T-helper 1 cell treated with Interleukin-12 subunit alpha and Interleukin-12 subunit beta and Interleukin-4 antibody, amounts not matched to agents 30 μg/mL and 1 μg/mL, for 36 hours (primary cell): ENCODE results near the gene NR3C2.

Experiments
- H3K27ac Mint-ChIP-seq: one replicate; pipeline ENCODE4 v1.8.0; 2021; ENCODE audit warnings: mild to moderate bottlenecking, mixed read lengths
- H3K27me3 Mint-ChIP-seq: one replicate; pipeline ENCODE4 v1.8.0; 2021; ENCODE audit warnings: low read depth, mixed read lengths
- H3K36me3 Mint-ChIP-seq: one replicate; pipeline ENCODE4 v1.8.0; 2021; ENCODE audit warnings: low read depth, mixed read lengths
- H3K4me1 Mint-ChIP-seq: one replicate; pipeline ENCODE4 v1.8.0; 2021; ENCODE audit warnings: low read depth, mixed read lengths
- H3K4me3 Mint-ChIP-seq: one replicate; pipeline ENCODE4 v1.8.0; 2021; ENCODE audit warnings: mild to moderate bottlenecking, moderate library complexity, mixed read lengths
- H3K9me3 Mint-ChIP-seq: one replicate; pipeline ENCODE4 v1.8.0; 2021; ENCODE audit warnings: mixed read lengths

NR3C2 gene

GRCh38 chr4:148263802-148264201 is 178.4 kb downstream of the NR3C2 start:
- no peaks in the 10 kb centered on the region for H3K27me3 Mint-ChIP-seq
- no peaks in the 10 kb centered on the region for H3K36me3 Mint-ChIP-seq
- no peak overlapping the region for H3K4me3 Mint-ChIP-seq
- no peak overlapping the region for H3K27ac Mint-ChIP-seq
- no peaks in the 10 kb centered on the region for H3K9me3 Mint-ChIP-seq
- no peaks in the 10 kb centered on the region for H3K4me1 Mint-ChIP-seq

- no peaks in the 10 kb centered on the region for H3K9me3 Mint-ChIP-seq
- H3K27me3 Mint-ChIP-seq = no peaks in the 10 kb centered on the region
- H3K27ac Mint-ChIP-seq = no peak overlapping the region
- no peaks in the 10 kb centered on the region for H3K4me1 Mint-ChIP-seq
- no peaks in the 10 kb centered on the region for H3K36me3 Mint-ChIP-seq
- no peak overlapping the region for H3K4me3 Mint-ChIP-seq
These were observed 179.1 kb downstream of the NR3C2 start for GRCh38 chr4:148263127-148263526.

DNA sequence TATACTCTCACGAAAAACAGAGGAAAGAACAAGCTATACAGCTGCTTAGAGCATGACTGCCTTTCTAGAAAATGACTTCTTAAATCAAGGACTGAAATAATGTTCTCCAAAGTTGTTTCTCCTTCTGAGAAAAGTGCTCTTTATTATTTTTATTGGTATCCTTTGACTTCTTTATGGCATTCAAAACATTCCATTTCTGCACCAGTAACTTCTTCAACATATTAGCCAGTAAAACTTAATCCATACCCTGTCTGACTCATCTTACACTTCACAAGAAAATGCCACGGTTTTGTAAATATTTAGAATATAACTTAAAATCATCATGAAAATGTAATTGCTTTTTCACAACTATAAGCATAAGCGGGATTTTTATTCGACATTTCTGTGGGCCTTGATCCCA is 180.4 kb downstream of the NR3C2 start:
- no peaks in the 10 kb centered on the region for H3K9me3 Mint-ChIP-seq
- H3K27me3 Mint-ChIP-seq = no peaks in the 10 kb centered on the region
- no peaks in the 10 kb centered on the region for H3K4me1 Mint-ChIP-seq
- H3K36me3 Mint-ChIP-seq = no peaks in the 10 kb centered on the region
- H3K4me3 Mint-ChIP-seq = no peak overlapping the region
- H3K27ac Mint-ChIP-seq = no peak overlapping the region

GRCh38 chr4:148259841-148260240 is 182.4 kb downstream of the NR3C2 start:
- no peaks in the 10 kb centered on the region for H3K9me3 Mint-ChIP-seq
- no peak overlapping the region for H3K4me3 Mint-ChIP-seq
- no peaks in the 10 kb centered on the region for H3K36me3 Mint-ChIP-seq
- H3K4me1 Mint-ChIP-seq = no peaks in the 10 kb centered on the region
- H3K27me3 Mint-ChIP-seq = no peaks in the 10 kb centered on the region
- H3K27ac Mint-ChIP-seq = no peak overlapping the region

DNA sequence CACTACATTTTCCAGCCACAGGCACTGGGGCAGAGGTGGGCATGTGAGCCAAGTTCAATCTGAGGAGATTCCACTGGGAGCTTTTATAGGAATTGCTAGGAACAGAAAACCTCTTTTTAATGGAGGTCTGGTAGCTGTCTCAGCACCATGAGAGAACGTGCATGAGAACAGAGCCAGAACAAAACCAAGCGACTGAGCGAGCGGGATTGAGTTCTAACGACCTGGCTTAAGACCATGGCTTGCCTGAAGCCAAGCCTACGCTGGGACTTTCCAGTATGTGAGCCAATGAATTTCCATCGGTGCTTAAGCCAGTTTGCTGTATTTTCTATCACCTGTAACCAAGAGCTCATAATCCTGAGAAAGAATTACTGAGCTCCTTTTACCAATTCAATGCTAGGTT is 183.7 kb downstream of the NR3C2 start:
- Mint-ChIP-seq H3K4me1 (peaks cover 2% of the 10 kb centered on the region), H3K9me3 (no peaks in the 10 kb centered on the region)

DNA sequence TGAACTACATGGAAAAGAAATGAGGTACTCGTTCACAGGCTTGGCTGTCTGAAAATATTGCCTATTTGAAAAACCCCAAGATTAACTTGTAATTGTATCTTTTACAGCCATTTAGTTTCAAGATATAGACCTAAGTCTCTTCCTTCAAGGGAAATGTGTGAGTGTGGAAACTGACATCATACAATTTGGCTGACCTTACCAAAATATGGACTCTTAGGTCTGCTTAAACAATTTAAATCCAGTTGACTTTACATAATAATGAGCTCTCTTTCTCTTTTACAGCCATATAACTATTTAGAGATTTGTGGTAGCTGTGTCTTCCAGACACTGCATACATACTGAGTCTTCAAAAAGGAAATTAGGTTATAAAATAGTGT is 186.9 kb downstream of the NR3C2 start:
- no peaks in the 10 kb centered on the region for H3K9me3 Mint-ChIP-seq
- H3K4me1 Mint-ChIP-seq = peaks cover 2% of the 10 kb centered on the region
- no peaks in the 10 kb centered on the region for H3K36me3 Mint-ChIP-seq
- H3K27ac Mint-ChIP-seq = no peak overlapping the region
- no peak overlapping the region for H3K4me3 Mint-ChIP-seq
- H3K27me3 Mint-ChIP-seq = no peaks in the 10 kb centered on the region

More for the DNA sequence above, 183.7 kb downstream of the NR3C2 start:
- Mint-ChIP-seq H3K36me3 (no peaks in the 10 kb centered on the region), H3K27ac (no peak overlapping the region), H3K4me3 (no peak overlapping the region), H3K27me3 (no peaks in the 10 kb centered on the region)

GRCh38 chr4:148254621-148255343 is 187.4 kb downstream of the NR3C2 start:
- peaks cover 2% of the 10 kb centered on the region for H3K4me1 Mint-ChIP-seq
- no peaks in the 10 kb centered on the region for H3K9me3 Mint-ChIP-seq
- no peak overlapping the region for H3K4me3 Mint-ChIP-seq
- no peaks in the 10 kb centered on the region for H3K27me3 Mint-ChIP-seq
- no peak overlapping the region for H3K27ac Mint-ChIP-seq
- H3K36me3 Mint-ChIP-seq = no peaks in the 10 kb centered on the region

- no peak overlapping the region for H3K27ac Mint-ChIP-seq
These were observed 188.4 kb downstream of the NR3C2 start for GRCh38 chr4:148253768-148254167.

DNA sequence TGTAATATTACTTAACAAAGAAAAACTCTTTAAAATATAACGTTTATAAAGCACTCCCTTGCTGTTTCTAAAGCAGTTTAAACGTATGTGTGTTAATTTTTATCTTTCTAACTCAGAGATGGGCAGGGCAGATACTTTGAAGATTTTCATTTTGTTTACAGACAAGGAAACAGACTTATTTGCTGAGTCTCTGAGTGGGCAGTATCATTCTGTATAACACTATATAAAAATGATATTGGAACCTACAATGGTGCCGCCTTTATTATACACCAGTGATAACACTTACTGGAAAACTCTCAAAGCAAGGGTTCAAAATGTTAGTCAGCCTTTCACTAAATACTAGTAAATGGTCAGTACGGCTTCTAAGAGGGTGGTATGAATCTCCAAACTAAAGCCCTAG is 193.4 kb downstream of the NR3C2 start:
- Mint-ChIP-seq H3K4me1 (no peaks in the 10 kb centered on the region), H3K27me3 (no peaks in the 10 kb centered on the region)

More at GRCh38 chr4:148253768-148254167, 188.4 kb downstream of the NR3C2 start:
- H3K36me3 Mint-ChIP-seq = no peaks in the 10 kb centered on the region
- no peak overlapping the region for H3K4me3 Mint-ChIP-seq
- H3K9me3 Mint-ChIP-seq = no peaks in the 10 kb centered on the region
- H3K4me1 Mint-ChIP-seq = peaks cover 2% of the 10 kb centered on the region
- no peaks in the 10 kb centered on the region for H3K27me3 Mint-ChIP-seq

DNA sequence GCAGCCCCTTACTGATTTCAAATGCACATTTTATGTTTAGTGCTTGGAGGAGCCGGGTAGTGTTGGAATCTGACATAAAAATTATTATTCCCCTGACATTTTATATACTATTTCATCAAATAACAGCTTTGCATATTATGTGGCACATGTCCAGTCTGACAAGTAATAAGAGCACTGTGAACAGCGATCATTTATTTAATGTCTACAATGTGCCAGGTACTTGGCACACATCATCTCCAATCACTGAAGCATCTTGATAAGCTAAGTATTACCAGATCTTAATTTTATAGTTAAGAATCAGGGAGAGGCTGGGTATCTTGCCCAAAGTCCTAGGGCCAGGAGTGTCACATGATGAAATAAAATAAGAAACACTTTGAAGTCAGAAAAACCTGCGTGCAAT is 197.2 kb downstream of the NR3C2 start:
- Mint-ChIP-seq H3K27ac (no peak overlapping the region), H3K9me3 (no peaks in the 10 kb centered on the region), H3K4me3 (no peak overlapping the region), H3K36me3 (no peaks in the 10 kb centered on the region), H3K4me1 (no peaks in the 10 kb centered on the region), H3K27me3 (no peaks in the 10 kb centered on the region)

More for the DNA sequence above, 193.4 kb downstream of the NR3C2 start:
- Mint-ChIP-seq H3K9me3 (no peaks in the 10 kb centered on the region), H3K27ac (no peak overlapping the region), H3K36me3 (no peaks in the 10 kb centered on the region), H3K4me3 (no peak overlapping the region)

GRCh38 chr4:148243837-148244236 is 198.4 kb downstream of the NR3C2 start:
- H3K36me3 Mint-ChIP-seq = no peaks in the 10 kb centered on the region
- H3K9me3 Mint-ChIP-seq = no peaks in the 10 kb centered on the region
- no peak overlapping the region for H3K4me3 Mint-ChIP-seq
- no peaks in the 10 kb centered on the region for H3K27me3 Mint-ChIP-seq
- no peaks in the 10 kb centered on the region for H3K4me1 Mint-ChIP-seq
- no peak overlapping the region for H3K27ac Mint-ChIP-seq

DNA sequence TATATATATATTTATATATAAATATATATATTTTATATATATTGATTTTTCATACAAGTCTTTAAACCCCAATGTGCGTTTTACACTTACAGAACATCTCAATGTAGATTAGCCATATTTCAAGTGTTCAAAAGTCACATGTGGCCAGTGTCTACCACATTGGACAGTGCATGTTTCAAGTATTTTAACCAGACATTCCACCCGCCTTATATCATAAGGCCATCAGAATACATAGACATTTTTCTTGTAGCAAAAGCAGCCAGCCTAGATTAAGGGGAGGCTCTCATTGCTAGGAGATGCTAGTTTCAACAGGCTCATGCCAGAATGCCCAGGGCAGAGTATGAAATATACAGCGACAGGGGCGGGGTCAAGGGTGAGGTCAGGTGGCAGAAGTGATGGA is 202.0 kb downstream of the NR3C2 start:
- Mint-ChIP-seq H3K4me3 (no peak overlapping the region), H3K27ac (no peak overlapping the region), H3K4me1 (no peaks in the 10 kb centered on the region), H3K9me3 (no peaks in the 10 kb centered on the region), H3K27me3 (no peaks in the 10 kb centered on the region), H3K36me3 (no peaks in the 10 kb centered on the region)

DNA sequence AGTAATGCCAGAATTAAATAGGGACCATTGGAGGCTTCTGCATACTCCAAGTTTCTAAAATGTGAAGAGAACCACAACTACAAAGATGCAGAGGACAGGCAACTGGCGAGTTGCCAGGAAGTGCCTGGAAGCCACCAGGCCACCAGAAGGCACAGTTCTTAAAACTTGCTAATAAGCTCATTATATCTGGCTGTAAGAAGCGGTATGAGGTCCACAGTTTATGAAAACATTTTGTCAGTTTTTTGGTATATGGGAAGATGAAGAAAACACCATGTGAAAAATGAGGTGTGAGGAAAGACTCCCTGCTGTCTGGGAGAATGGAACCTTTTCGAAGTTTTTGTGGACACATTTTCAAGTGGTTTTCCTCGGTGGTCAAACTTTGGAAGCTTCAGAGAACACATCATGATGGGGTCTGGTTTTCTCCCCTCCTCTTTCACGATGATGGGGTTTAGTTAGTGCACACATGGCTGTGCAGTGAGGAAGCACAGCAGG is 202.7 kb downstream of the NR3C2 start:
- Mint-ChIP-seq H3K27me3 (no peaks in the 10 kb centered on the region), H3K27ac (no peak overlapping the region), H3K36me3 (no peaks in the 10 kb centered on the region), H3K4me1 (no peaks in the 10 kb centered on the region), H3K9me3 (no peaks in the 10 kb centered on the region), H3K4me3 (no peak overlapping the region)

DNA sequence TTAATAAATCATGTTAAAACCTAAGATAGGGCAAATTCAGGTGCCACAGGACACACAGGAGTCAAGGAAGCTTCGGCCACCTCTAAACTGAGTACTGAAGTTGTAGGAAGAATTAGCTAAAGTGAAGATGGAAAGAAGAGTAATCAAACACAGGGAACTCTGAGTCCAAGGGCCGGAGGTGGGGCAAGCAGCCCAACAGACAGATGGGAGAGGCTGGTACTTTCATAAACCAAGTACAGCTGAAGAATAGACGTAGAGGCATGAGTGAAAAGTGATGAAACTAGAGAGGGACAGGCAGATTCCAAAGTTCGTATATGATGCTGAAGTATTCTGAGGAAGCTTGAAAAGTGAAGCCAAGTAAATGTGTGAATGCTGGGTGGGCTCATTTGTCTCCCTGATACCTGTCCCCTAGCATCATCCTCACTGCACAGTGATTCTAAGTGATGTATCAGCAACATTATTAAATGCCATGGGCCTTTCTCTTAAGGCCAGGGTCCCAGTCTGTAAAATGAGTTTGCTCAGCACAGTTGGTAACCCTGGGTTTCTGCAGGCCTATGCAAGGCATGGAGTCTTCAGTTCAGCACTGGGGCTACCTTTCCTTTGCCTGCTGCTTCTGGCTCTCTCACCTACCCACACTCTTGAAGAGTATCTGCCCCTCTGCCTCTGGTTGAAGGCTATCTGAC is 203.3 kb downstream of the NR3C2 start:
- Mint-ChIP-seq H3K36me3 (no peaks in the 10 kb centered on the region), H3K27ac (no peak overlapping the region), H3K4me3 (no peak overlapping the region), H3K9me3 (no peaks in the 10 kb centered on the region), H3K4me1 (no peaks in the 10 kb centered on the region), H3K27me3 (no peaks in the 10 kb centered on the region)

DNA sequence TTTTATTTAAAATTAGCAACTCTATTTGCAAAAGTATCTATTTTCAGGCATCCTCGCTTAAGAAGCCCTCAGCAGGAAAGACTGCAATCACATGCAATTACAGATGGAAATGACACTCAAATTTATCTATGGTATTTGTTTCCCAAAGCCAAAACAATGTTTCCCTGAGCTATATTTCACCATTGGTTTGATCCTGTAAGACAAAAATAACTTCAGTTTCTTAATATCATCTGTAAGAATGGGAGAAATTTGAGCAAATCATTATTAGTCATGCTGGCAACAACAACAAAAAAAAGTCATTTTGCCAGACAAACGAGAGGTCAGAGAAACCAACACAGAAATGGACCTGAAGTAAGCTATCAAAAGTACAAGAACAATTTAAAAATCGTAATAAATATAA is 204.1 kb downstream of the NR3C2 start:
- Mint-ChIP-seq H3K4me3 (no peak overlapping the region), H3K27ac (no peak overlapping the region), H3K36me3 (no peaks in the 10 kb centered on the region), H3K4me1 (no peaks in the 10 kb centered on the region), H3K9me3 (no peaks in the 10 kb centered on the region), H3K27me3 (no peaks in the 10 kb centered on the region)
